K562 (cell line): ENCODE data around the gene PSD2.

ENCODE experiments used
- CTCF ChIP-seq, 3 experiments: IDR thresholded peaks in 2 of 3; conservative IDR thresholded peaks in 1 of 3; 2 replicates each; pipeline ENCODE4 v1.5.1; 2011 to 2012; ENCODE audit warnings: low read length in 3 of 3, mild to moderate bottlenecking in 3 of 3, control low read depth in 2 of 3, improper control_type of control experiment in 1 of 3, inconsistent platforms in 1 of 3, low read depth in 1 of 3, mixed read lengths in 1 of 3, moderate library complexity in 1 of 3; ENCODE audit not compliant: insufficient read depth in 2 of 3
- FOXJ3 ChIP-seq: sonication (generic); formaldehyde crosslinking; IDR thresholded peaks from 2 replicates; pipeline ENCODE4 v1.4.0; 2020; ENCODE audit warnings: mild to moderate bottlenecking, missing genetic modification reagents
- KAT8 ChIP-seq: fragments of 450-650 bp; IDR thresholded peaks from 2 replicates; pipeline ENCODE4 v1.6.1; 2016; ENCODE audit warnings: low read depth, mild to moderate bottlenecking
- MTA2 ChIP-seq: fragments of 450-650 bp; IDR thresholded peaks from 2 replicates; pipeline ENCODE4 v1.6.1; 2016; ENCODE audit warnings: low read depth
- NCOR1 ChIP-seq: fragments of 450-650 bp; IDR thresholded peaks from 2 replicates; pipeline ENCODE4 v1.6.1; 2016; ENCODE audit warnings: mild to moderate bottlenecking, moderate library complexity
- RNF2 ChIP-seq: sonication (generic); IDR thresholded peaks from 2 replicates; pipeline ENCODE4 v1.6.1; 2016
- ZC3H4 ChIP-seq: sonication (generic); formaldehyde crosslinking; IDR thresholded peaks from 2 replicates; pipeline ENCODE4 v1.9.0; 2021; ENCODE audit warnings: missing genetic modification reagents, borderline replicate concordance
- TF ChIP-seq, protein P1 (sequence below): sonication (generic); formaldehyde crosslinking; IDR thresholded peaks from 2 replicates; pipeline ENCODE4 v1.8.1; 2023; ENCODE audit warnings: mild to moderate bottlenecking, missing genetic modification reagents

GRCh38 chr5:139756971-139757370, 38.6 kb upstream of the PSD2 start:
- TF ChIP-seq CTCF (IDR thresholded peaks at IDR 0.05 in 2 of 3, conservative IDR thresholded peaks at IDR 0.05 in 1 of 3; ENCODE audit: insufficient read depth in 2 of 3, low read depth in 1 of 3, low read length in 3 of 3): no peak
- TF ChIP-seq FOXJ3 (CRISPR knock-in tag): no peak
- TF ChIP-seq MTA2: no peak
- TF ChIP-seq, protein P1, sequence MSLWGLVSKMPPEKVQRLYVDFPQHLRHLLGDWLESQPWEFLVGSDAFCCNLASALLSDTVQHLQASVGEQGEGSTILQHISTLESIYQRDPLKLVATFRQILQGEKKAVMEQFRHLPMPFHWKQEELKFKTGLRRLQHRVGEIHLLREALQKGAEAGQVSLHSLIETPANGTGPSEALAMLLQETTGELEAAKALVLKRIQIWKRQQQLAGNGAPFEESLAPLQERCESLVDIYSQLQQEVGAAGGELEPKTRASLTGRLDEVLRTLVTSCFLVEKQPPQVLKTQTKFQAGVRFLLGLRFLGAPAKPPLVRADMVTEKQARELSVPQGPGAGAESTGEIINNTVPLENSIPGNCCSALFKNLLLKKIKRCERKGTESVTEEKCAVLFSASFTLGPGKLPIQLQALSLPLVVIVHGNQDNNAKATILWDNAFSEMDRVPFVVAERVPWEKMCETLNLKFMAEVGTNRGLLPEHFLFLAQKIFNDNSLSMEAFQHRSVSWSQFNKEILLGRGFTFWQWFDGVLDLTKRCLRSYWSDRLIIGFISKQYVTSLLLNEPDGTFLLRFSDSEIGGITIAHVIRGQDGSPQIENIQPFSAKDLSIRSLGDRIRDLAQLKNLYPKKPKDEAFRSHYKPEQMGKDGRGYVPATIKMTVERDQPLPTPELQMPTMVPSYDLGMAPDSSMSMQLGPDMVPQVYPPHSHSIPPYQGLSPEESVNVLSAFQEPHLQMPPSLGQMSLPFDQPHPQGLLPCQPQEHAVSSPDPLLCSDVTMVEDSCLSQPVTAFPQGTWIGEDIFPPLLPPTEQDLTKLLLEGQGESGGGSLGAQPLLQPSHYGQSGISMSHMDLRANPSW (CRISPR knock-in tag): no peak
- no peak for TF ChIP-seq KAT8
- no peak for TF ChIP-seq NCOR1
- TF ChIP-seq ZC3H4 (CRISPR knock-in tag): no peak
- no peak for TF ChIP-seq RNF2
